Esophagus muscularis mucosa (tissue), 4 donors: Measurements from ENCODE around the gene CLDN9. TPM values are rescaled to one million over a fixed set of nuclear protein-coding genes. Genes with fewer than 3 reads are reported as not detected.

Experiments
- DNase-seq: peaks from one replicate; pipeline ENCODE4 v3.0.0-alpha.2; 2017; ENCODE audit errors: extremely low spot score
- H3K27ac ChIP-seq, 4 donors: fragments of 200-600 bp; sonication (generic); replicated peaks in 1 of 4; 1 replicate in 3 of 4; 2 replicates in 1 of 4; pipeline ENCODE4 v1.5.1; 2016 to 2019; ENCODE audit warnings: mild to moderate bottlenecking in 1 of 4
- H3K27me3 ChIP-seq, 4 donors: fragments of 200-600 bp; sonication (generic); one replicate each; pipeline versions ENCODE4 v1.5.1 to v1.6.0; 2016 to 2019
- H3K36me3 ChIP-seq, 4 donors: fragments of 200-600 bp; sonication (generic); one replicate each; pipeline ENCODE4 v1.5.1; 2016 to 2019
- H3K4me1 ChIP-seq, 4 donors: fragments of 200-600 bp; sonication (generic); one replicate each; pipeline ENCODE4 v1.5.1; 2016 to 2019
- H3K4me3 ChIP-seq, 4 donors: fragments of 200-600 bp; sonication (generic); 1 replicate in 2 of 4; 2 replicates in 2 of 4; pipeline ENCODE4 v1.5.1; 2016 to 2019; ENCODE audit warnings: mild to moderate bottlenecking in 4 of 4, moderate library complexity in 1 of 4
- H3K9me3 ChIP-seq, 4 donors: fragments of 200-600 bp; sonication (generic); 1 replicate in 3 of 4; 2 replicates in 1 of 4; pipeline ENCODE4 v1.5.1; 2016 to 2019
- EP300 ChIP-seq: sonication (generic); formaldehyde crosslinking; IDR thresholded peaks from one replicate; pipeline ENCODE4 v1.6.1; 2017; ENCODE audit warnings: antibody characterized with exemption
- POLR2A ChIP-seq: fragments of 450-650 bp; IDR thresholded peaks from one replicate; pipeline ENCODE4 v1.6.1; 2017; ENCODE audit warnings: antibody characterized with exemption, moderate library complexity, mild to moderate bottlenecking, low read depth
- POLR2AphosphoS5 ChIP-seq, 2 donors: sonication (generic); formaldehyde crosslinking; IDR thresholded peaks; one replicate each; pipeline ENCODE4 v1.6.1; 2017; ENCODE audit warnings: antibody characterized with exemption in 2 of 2
- WGBS: methylation state at CpG from one replicate; pipeline ENCODE4 v1.1.5; 2018; 5-methylcytosine and 5-hydroxymethylcytosine counted together
- intact Hi-C: fragments of 100-400 bp; cut with DNase I; formaldehyde crosslinking; loops from one replicate; pipeline ENCODE4 v1.15.1; 2023
- total RNA-seq, 4 donors: library from RNA; depleted of rRNA; stranded (reverse); fragments of >200 nt; gene quantifications; one replicate each; pipeline versions ENCODE4 v1.1.0 to v1.2.1, GENCODE V29; 2016
- TF ChIP-seq, protein P1 (sequence below), 3 experiments: fragments of 200-600 bp in 2 of 3; fragments of 450-650 bp in 1 of 3; sonication (generic) in 2 of 3; IDR thresholded peaks; one replicate each; pipeline ENCODE4 v1.5.1; 2017 to 2019; ENCODE audit warnings: antibody characterized with exemption in 3 of 3, mild to moderate bottlenecking in 2 of 3, moderate library complexity in 1 of 3

CLDN9 gene
- total RNA-seq, 4 donors from 2014 or later: 0.17 to 0.42 (median 0.32) TPM; not detected in 1

DNA sequence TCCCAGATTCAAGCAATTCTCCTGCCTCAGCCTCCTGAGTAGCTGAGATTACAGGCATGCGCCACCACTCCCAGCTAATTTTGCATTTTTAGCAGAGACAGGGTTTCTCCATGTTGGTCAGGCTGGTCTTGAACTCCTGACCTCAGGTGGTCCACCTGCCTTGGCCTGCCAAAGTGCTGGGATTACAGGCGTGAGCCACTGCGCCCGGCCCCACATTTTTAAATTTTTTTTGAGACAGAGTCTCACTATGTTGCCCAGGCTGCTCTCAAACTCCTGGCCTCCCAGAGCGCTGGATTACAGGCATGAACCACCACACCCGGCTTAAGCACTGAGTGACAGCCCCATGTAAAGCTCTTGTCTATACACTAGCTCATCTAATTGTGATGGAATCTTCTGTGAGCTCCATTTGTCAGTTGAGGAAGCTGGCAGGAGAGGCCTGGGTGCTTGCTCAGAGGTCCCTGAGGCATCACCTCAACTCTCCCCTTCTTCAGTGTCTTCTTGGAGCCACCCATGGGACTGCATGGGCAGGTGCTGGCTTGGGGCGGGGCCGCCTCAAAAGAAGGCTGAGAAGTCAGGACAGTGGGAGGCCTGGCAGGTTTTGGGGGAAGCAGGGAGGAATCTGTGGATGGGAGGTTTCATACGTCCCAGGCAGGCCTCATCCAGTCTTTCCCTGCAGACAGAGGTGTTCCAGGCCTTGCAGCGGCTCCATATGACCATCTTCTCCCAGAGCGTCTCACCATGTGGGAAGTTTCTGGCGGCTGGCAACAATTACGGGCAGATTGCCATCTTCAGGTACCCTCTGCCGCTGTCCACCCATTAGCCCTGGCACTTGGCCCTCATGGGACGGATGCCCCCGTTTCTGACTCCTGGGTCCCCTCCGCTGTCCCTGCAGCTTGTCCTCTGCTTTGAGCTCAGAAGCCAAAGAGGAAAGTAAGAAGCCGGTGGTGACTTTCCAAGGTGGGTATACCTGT lies 12.6 kb downstream of the CLDN9 start:
- Histone ChIP-seq H3K9me3 (no peaks in the 10 kb centered on the region), H3K4me3 (no peak overlapping the region), H3K4me1 (peaks cover 48 to 80% (median 73%) of the 10 kb centered on the region in 4 donors), H3K36me3 (peaks cover 11 to 23% (median 20%) of the 10 kb centered on the region in 4 donors), H3K27me3 (peaks cover 0 to 19% (median 10%) of the 10 kb centered on the region in 4 donors), H3K27ac (no peak overlapping the region)
- TF ChIP-seq POLR2A (no peak), EP300 (no peak), POLR2AphosphoS5 (IDR thresholded peaks at IDR 0.05) (no peak)
- TF ChIP-seq, protein P1, sequence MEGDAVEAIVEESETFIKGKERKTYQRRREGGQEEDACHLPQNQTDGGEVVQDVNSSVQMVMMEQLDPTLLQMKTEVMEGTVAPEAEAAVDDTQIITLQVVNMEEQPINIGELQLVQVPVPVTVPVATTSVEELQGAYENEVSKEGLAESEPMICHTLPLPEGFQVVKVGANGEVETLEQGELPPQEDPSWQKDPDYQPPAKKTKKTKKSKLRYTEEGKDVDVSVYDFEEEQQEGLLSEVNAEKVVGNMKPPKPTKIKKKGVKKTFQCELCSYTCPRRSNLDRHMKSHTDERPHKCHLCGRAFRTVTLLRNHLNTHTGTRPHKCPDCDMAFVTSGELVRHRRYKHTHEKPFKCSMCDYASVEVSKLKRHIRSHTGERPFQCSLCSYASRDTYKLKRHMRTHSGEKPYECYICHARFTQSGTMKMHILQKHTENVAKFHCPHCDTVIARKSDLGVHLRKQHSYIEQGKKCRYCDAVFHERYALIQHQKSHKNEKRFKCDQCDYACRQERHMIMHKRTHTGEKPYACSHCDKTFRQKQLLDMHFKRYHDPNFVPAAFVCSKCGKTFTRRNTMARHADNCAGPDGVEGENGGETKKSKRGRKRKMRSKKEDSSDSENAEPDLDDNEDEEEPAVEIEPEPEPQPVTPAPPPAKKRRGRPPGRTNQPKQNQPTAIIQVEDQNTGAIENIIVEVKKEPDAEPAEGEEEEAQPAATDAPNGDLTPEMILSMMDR (IDR thresholded peaks at IDR 0.05): no peak
- 94% methylated on average over 18 of the region's 18 CpGs for WGBS
- no peak for DNase-seq
- intact Hi-C loops: no loop called here

DNA sequence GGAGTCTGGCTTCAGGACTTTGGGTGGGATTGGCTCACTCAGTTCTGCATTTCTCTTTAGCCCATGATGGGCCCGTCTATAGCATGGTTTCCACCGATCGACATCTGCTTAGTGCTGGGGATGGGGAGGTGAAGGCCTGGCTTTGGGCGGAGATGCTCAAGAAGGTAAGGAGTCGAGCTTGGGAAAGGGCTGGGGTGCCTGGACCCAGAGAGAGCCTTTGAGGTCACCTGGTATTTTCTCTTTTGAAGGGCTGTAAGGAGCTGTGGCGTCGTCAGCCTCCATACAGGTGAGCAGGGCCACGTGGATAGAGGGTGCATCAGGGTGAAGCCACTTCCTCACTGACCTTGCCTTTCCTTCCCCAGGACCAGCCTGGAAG lies 13.3 kb downstream of the CLDN9 start:
- Histone ChIP-seq H3K4me3 (no peak overlapping the region), H3K4me1 (peaks cover 48 to 73% (median 66%) of the 10 kb centered on the region in 4 donors), H3K9me3 (no peaks in the 10 kb centered on the region), H3K36me3 (peaks cover 11 to 23% (median 20%) of the 10 kb centered on the region in 4 donors), H3K27ac (no peak overlapping the region), H3K27me3 (peaks cover 0 to 26% (median 17%) of the 10 kb centered on the region in 4 donors)
- TF ChIP-seq EP300 (no peak), POLR2AphosphoS5 (IDR thresholded peaks at IDR 0.05) (no peak), POLR2A (no peak)
- TF ChIP-seq, protein P1 (IDR thresholded peaks at IDR 0.05): no peak
- 92% methylated on average over 8 of the region's 8 CpGs for WGBS
- intact Hi-C loops: no loop called here
- no peak for DNase-seq

DNA sequence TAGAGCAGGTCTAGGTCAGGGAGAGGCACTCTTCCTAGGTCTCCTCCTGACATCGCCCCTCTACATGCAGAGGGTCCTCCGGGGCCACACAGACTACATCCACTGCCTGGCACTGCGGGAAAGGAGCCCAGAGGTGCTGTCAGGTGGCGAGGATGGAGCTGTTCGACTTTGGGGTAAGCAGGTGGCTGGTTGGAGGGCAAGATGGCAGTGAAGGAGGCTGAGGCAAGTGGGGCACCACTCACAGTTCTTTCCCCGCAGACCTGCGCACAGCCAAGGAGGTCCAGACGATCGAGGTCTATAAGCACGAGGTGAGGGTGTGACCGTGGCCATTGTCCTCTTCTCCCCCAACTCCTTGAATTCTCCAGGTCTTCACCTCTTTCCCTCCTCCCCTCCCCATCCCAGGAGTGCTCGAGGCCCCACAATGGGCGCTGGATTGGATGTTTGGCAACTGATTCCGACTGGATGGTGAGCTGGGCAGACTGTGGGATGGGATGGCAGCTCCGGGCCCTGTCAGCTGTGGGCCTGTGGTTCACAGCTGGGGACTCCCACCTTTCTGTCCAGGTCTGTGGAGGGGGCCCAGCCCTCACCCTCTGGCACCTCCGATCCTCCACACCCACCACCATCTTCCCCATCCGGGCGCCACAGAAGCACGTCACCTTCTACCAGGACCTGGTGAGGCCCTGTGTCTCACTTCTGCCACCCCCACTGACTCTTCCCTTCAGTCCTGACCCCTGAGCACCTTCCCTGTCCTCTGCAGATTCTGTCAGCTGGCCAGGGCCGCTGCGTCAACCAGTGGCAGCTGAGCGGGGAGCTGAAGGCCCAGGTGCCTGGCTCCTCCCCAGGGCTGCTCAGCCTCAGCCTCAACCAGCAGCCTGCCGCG lies 14.1 kb downstream of the CLDN9 start:
- Histone ChIP-seq H3K4me1 (peaks cover 40 to 65% (median 57%) of the 10 kb centered on the region in 4 donors), H3K27me3 (peaks cover 0 to 33% (median 21%) of the 10 kb centered on the region in 4 donors), H3K36me3 (peaks cover 11 to 20% (median 19%) of the 10 kb centered on the region in 4 donors), H3K4me3 (no peak overlapping the region), H3K9me3 (no peaks in the 10 kb centered on the region), H3K27ac (no peak overlapping the region)
- DNase-seq: no peak
- no peak for TF ChIP-seq POLR2AphosphoS5 (IDR thresholded peaks at IDR 0.05)
- TF ChIP-seq EP300: no peak
- no peak for TF ChIP-seq POLR2A
- TF ChIP-seq, protein P1 (IDR thresholded peaks at IDR 0.05): no peak
- 94% methylated on average over 24 of the region's 24 CpGs for WGBS
- intact Hi-C loops: no loop called here

DNA sequence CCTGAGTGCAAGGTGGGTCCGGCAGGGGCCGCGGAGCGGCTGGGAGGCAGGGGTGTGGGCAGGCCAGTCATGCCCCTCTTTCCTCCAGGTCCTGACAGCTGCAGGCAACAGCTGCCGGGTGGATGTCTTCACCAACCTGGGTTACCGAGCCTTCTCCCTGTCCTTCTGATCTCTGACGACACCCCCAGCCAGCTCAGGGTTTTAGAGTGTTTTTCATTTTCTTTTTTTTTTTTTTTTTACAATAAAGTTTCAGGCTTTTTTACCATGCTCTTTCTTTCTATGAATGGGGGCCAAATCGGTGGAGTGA lies 14.7 kb downstream of the CLDN9 start:
- Histone ChIP-seq H3K27me3 (peaks cover 0 to 39% (median 21%) of the 10 kb centered on the region in 4 donors), H3K27ac (no peak overlapping the region), H3K4me3 (no peak overlapping the region), H3K4me1 (peaks cover 34 to 59% (median 51%) of the 10 kb centered on the region in 4 donors), H3K36me3 (peaks cover 11 to 20% (median 19%) of the 10 kb centered on the region in 4 donors), H3K9me3 (no peaks in the 10 kb centered on the region)
- TF ChIP-seq, protein P1 (IDR thresholded peaks at IDR 0.05): no peak
- TF ChIP-seq POLR2A (no peak), POLR2AphosphoS5 (IDR thresholded peaks at IDR 0.05) (no peak), EP300 (no peak)
- no peak for DNase-seq
- intact Hi-C loops: no loop called here
- WGBS: 95% methylated on average over 4 of the region's 8 CpGs
